ENCODE results near the gene TMF1.

TMF1 gene

DNA sequence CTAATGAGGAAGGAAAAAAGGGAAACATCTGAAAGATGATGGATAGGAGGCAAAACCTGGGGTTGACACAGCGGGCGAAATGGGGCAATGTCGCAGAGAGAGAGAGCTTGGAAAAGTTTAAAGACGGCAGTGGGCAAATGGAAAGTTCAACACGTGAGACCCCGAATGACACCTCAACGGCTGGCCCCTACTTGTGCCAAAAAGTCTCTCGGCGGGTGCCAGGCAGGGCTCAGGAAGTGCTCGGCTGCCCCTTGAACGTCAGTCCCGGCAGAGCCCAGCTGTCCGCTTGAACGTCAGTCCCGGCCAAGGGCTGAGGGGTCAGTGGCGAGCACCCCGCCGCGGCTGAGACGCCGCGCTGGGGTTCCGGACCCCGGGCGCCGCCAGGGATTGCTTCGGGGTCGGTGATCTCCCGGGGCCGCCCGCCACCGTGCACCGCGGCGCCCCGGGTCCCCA, 39.3 kb downstream of the TMF1 start:
- no peak for TF ChIP-seq POLR2A (IDR thresholded peaks at IDR 0.05; ENCODE audit: low read length)
- no peak for TF ChIP-seq GATA1 (IDR thresholded peaks at IDR 0.05; ENCODE audit: low read depth, low read length)
- peak; percentile 59 to 65 for DNase-seq

DNA sequence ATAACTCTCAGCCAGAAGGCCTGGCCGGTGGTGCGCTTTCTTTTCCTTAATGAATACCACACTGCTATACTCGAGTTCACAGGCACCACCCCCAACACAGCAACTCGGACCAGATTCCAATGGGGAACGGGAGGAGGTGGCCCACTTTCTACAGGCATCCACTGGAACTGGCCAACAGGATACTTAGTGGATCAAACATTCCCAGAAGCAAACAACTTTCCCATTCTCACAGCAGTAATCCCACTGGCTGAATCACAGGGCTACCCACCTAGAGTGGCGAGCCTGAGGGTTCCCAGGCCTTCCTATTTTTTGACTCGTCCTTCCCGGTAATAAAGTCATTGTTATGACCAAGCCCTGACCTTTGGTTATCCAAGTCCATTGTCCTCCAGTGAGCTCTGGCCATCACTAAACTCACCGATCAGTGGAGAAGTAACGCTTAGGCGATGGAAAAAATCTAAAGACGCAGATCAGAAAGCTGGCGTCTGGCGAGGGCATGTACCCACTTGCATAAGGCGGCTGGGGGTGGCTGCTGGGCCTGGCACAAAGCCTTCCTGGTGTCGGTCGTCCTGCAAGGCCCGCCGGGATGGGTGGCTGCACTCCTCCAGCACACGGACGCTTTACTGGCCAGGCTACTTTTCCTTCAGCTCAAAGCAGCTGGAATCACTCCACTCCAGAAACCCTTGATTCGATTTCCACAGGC, 39.9 kb downstream of the TMF1 start:
- TF ChIP-seq POLR2A (IDR thresholded peaks at IDR 0.05; ENCODE audit: low read length) = no peak
- no peak for TF ChIP-seq GATA1 (IDR thresholded peaks at IDR 0.05; ENCODE audit: low read depth, low read length)
- no peak for DNase-seq

DNA sequence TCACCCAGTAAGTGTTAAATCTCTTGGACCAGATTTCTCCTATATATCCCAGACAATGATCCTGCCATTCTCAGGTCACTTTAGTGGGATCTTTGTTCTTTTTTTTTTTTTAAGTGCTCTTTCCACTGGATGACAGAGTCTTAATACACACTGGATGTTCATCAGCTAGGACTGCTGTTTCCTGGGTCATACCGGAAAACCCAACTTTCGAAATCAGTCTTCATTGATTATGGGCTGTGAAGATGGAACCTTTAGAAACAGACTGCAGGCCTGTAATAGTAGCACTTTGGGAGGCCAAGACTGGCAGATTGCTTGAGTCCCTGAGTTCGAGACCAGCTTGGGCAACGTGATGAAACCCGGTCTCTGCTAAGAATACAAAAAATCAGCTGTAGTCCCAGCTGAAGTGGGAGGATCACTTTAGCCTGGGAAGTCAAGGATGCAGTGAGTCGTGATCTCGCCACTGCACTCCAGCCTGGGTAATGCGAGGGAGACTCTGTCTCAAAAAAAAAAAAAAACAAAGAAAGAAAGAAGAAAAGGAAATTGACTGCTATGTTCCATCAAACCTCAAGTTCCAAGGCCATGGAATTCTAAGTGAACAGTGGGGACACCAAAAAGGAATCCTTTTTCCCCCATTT, 40.9 kb downstream of the TMF1 start:
- no peak for TF ChIP-seq GATA1 (IDR thresholded peaks at IDR 0.05; ENCODE audit: low read depth, low read length)
- TF ChIP-seq POLR2A (IDR thresholded peaks at IDR 0.05; ENCODE audit: low read length) = no peak
- no peak for DNase-seq

DNA sequence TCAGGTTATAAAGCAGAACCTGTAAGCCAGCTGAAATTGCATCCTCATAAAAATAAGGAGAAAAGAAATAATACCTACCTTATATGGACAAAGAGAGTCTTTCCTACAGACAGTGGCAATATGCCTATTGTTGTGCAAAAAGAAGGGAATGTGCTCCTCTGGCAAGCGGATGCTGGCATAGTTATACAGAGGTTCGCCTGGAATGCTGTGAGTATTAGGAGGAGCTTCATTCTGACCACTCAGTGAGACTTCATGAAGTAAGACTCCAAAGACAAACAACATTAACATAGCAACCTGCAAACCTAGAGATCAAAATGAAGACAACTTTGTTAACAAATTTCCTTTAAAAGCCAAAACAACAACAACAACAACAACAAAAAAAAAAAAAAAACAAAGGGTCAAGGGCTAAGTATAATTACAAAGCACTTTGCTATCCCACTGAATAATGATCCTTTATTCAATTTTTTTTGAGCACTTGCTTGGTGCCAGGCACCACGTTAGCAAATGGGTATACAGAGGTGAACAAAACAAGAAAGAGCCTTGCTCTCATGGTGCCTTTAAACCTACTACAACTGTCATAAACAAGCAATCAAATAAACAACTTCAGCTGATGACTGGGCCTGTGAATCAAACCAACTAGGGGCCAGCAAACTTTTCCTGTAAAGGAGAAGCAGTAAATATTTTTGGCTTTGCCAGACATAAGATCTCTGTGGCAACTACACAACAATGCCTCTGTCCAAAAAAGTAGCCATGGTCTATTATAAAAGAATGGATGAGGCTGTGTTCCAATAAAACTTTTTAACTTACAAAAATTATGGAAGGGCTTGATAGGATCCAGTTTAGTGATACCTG, 42.3 kb downstream of the TMF1 start:
- TF ChIP-seq GATA1 (IDR thresholded peaks at IDR 0.05; ENCODE audit: low read depth, low read length) (no peak), POLR2A (IDR thresholded peaks at IDR 0.05; ENCODE audit: low read length) (no peak)
- DNase-seq = no peak

DNA sequence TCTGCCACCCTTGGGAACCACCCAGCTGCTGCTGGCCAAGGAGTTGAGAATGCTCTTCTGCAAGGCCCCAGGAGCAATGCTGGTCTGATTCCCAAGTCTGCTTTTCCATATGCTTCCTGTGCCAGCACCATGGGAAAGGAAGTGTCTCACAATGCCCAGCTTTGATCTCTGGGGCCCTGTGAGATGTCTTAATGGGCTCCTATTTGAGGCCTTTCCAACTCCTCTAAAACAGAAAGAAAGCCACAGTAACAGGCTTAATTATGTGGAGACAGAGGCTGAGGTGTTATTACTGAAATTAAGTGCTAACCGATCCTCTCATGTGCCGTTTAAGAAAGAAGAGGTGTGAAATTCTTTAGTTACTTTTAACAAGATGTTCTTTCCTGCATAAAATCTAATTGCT, 43.2 kb downstream of the TMF1 start:
- DNase-seq = no peak
- no peak for TF ChIP-seq POLR2A (IDR thresholded peaks at IDR 0.05; ENCODE audit: low read length)
- no peak for TF ChIP-seq GATA1 (IDR thresholded peaks at IDR 0.05; ENCODE audit: low read depth, low read length)

DNA sequence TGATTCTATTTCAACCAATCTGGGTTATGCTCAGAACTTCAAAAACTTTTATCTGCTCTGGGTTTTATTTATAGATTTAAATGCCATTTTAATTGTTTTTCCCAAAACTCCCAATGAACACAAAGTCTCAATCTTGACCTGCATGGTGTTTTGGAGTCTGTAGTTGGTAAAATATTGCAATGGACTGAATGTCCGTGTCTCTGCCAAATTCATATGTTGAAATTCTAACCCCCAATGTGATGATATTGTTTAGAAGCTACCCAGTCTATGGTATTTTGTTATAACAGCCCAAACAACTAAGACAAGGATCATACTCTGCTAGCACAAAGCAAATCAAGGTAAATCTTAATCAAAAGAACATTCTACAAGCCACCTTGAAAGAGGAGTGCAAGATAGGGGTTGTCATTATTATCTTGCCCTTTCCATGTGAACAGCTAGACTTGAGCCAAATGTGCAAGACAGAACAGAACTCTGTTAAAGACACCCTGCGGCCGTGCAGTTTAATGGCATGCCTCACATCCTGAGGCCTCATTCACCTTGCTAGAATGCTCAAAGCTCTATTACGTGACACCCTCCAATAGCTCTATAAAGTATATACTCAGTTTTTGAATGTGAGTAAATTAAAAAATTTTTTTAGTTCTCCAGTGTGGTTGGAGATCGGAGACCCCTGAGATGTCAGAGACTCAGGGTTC, 46.2 kb downstream of the TMF1 start:
- TF ChIP-seq GATA1 (IDR thresholded peaks at IDR 0.05; ENCODE audit: low read depth, low read length) = no peak
- no peak for TF ChIP-seq POLR2A (IDR thresholded peaks at IDR 0.05; ENCODE audit: low read length)
- no peak for DNase-seq

DNA sequence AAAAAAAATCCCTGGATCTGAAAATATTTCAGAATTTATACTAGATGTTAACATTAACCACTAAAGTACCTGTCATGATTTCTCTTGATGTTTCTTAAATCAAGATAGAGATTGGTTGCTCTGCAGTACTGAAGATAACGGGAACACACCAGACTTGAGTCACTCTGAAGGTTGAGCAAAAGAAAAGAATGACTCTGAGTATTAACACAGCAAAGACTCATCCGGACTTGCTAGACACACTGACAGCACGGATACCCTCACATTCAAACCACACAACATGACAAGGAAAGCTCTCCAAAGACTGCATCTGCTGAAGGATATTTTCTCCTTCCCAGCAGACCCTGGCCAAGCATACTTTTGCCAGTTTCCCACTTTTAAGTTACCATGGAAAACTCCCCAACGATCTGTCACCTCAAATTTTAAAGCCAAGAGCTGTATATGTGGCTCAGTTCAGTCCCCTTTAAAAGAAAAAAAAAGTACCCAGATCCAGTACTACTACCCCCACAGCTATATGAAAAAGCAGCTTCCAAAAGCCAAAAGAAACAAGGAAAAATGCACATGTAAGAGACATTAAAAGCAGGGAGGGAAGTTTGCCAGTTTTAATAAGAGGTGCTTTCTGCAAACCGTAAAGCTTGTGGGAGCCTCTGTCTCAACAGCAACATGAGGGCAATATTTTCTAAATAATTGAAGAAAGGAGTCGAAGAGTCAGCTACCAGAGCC, 46.9 kb downstream of the TMF1 start:
- TF ChIP-seq POLR2A (IDR thresholded peaks at IDR 0.05; ENCODE audit: low read length) (no peak), GATA1 (IDR thresholded peaks at IDR 0.05; ENCODE audit: low read depth, low read length) (no peak)
- DNase-seq = no peak

DNA sequence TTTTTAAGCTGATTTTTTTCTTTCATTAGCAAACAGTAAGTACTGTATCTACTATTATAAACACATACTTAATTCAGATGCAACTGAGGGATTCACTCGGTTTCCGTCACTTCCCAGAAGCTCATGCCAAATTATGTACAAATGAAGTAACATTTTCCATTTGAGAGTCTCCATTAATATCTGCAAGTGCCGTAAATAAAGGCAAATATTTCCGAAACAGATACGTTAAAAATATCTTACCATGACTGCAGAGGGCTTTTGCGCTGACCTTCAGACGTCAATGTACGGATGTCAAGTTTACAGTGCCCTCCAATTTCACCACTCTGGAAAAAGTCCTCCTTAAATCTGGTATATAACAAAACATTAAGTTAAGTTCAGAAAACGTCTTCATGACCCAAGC, 48.0 kb downstream of the TMF1 start:
- no peak for DNase-seq
- TF ChIP-seq POLR2A (IDR thresholded peaks at IDR 0.05; ENCODE audit: low read length) (no peak), GATA1 (IDR thresholded peaks at IDR 0.05; ENCODE audit: low read depth, low read length) (no peak)

DNA sequence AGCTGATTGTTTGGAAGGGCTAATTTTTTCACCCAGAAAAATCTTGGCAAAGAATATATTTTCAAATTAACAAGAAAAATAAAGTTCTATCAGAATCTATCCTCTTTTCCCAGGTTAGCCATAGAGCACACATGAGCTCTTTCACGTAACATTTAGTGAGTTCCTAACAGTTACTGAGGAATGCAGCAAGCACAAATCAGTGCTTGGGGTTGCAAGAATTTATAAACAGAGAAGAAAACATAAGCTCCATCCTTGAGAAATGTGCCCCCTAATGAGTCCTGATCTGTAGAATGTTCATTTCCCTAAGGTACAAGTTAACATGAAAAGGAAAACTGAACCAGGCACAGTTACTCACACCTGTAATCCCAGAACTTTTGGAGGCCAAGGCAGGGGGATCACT, 52.5 kb downstream of the TMF1 start:
- DNase-seq = no peak
- TF ChIP-seq POLR2A (IDR thresholded peaks at IDR 0.05; ENCODE audit: low read length) (no peak), GATA1 (IDR thresholded peaks at IDR 0.05; ENCODE audit: low read depth, low read length) (no peak)

DNA sequence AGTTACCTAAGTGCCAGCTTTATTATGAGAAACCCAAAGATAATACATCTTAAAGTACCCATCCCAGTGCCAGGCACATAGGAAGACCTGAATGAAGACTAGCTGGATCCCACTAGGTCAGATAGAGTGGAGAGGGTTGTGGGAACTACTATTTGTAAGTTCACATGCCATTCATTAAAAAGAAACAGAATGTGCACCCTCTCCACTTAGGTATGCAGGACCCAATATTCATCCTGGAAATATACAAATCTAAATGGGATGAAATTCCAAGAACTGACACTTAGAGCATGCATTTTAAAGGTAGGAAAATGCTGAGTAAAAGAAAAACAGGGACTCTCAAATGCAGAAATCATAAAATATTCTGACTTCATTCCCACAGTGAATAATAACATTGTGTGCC, 53.0 kb downstream of the TMF1 start:
- DNase-seq = no peak
- TF ChIP-seq GATA1 (IDR thresholded peaks at IDR 0.05; ENCODE audit: low read depth, low read length) (no peak), POLR2A (IDR thresholded peaks at IDR 0.05; ENCODE audit: low read length) (no peak)

DNA sequence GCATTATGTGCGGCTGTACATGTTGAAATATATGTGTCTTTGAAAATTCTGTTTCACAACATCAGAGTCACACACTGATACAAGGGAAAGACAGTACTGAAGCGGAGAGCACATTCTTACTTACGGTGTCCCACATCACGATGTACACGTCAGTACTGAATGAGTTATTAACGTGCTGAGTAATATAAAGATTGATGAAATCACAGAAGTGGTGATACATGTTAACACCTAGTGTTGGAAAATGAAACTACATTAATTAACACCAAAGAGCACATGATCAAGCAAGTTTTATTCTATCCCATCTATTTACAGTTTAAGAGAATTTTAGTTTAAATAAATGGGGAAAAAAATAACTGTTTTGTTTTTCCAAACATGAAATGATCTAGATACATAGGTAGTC, 54.2 kb downstream of the TMF1 start:
- DNase-seq = no peak
- TF ChIP-seq GATA1 (IDR thresholded peaks at IDR 0.05; ENCODE audit: low read depth, low read length) = no peak
- TF ChIP-seq POLR2A (IDR thresholded peaks at IDR 0.05; ENCODE audit: low read length) = no peak

DNA sequence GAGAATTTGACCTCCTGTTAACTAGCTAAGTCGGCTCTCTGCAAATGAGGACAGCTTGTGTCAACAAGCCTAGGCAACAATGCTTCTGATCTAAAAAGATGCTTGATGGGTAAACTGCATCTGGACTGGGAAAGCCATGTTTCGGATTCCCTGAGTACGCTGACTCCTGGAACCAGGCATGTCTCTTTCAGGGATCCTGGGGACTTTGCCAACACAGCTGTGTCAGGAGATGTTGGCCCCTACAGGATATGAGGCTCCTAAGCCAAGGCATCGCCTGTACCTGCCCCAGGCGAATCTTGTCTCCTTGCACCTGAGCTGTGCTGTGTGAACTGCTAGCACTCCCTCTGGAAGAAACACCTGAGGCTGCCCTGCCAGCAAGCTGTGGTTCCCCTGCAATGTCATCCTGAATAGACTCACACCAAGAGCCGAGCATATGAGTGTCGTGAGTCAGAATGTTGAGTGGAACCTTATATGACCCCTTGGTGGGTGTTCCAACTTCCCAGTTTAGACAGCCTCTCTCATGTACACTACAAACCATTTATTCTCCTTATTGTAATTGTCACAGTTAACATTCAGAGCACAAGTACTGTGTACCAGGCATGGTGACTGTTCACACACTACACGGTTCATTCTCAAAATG, 55.7 kb downstream of the TMF1 start:
- TF ChIP-seq GATA1 (IDR thresholded peaks at IDR 0.05; ENCODE audit: low read depth, low read length) (no peak), POLR2A (IDR thresholded peaks at IDR 0.05; ENCODE audit: low read length) (no peak)
- no peak for DNase-seq

DNA sequence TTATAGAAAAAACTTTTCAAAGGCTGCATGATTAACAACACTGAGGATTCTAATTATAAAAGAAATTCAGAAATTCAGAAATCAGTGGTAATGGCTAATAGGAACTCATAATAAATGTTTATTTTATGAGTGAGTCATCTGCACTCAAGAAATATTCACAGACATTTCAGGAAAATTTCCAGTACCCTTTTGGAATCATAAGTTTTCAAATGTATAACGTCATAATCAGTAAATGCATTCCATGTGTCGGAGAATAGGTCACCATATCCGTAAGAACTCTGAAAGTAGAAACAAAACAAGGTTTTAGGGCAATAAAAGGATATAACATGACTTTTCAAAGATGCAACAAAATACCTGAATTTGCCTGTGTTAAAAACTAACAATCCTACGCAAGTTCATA, 63.4 kb downstream of the TMF1 start:
- TF ChIP-seq GATA1 (IDR thresholded peaks at IDR 0.05; ENCODE audit: low read depth, low read length) = no peak
- TF ChIP-seq POLR2A (IDR thresholded peaks at IDR 0.05; ENCODE audit: low read length) = no peak
- no peak for DNase-seq
